Measurements from ENCODE around the gene NUCKS1. TPM values are rescaled to one million over a fixed set of nuclear protein-coding genes. Genes with fewer than 3 reads are reported as not detected.
A peak's percentile ranks its signal among the peaks of the same experiment; 100 is the strongest.

The NUCKS1 gene
- total and polyA plus RNA-seq, 2 of the 13 experiments (the other 11 are each of a cell fraction or from before 2014, with no cell fraction given) = 35.5 to 117 TPM

GRCh38 chr1:205677167-205677566, 72.8 kb downstream of the NUCKS1 start (continued):
- TF ChIP-seq PAXIP1 (CRISPR knock-in tag; conservative IDR thresholded peaks at IDR 0.05) = peak; percentile 36; the same call in 1 of the 2 replicates
- TF ChIP-seq ELF1 (CRISPR knock-in tag; IDR thresholded peaks at IDR 0.05) = no peak
- no peak for TF ChIP-seq BATF2 (CRISPR knock-in tag; IDR thresholded peaks at IDR 0.05)
- no peak for TF ChIP-seq GABPB1 (CRISPR knock-in tag; IDR thresholded peaks at IDR 0.05)
- TF ChIP-seq ETS1 (CRISPR knock-in tag; IDR thresholded peaks at IDR 0.05) = no peak
- peak; percentile 21 for TF ChIP-seq ASH2L (IDR thresholded peaks at IDR 0.05; ENCODE audit: insufficient read length, low read depth, low read length)
- TF ChIP-seq RORA (CRISPR knock-in tag; IDR thresholded peaks at IDR 0.05) = no peak
- TF ChIP-seq GZF1 (CRISPR knock-in tag; IDR thresholded peaks at IDR 0.05) = no peak
- peak; percentile 21; the same call in 1 of the 2 replicates for TF ChIP-seq RBFOX2 (IDR thresholded peaks at IDR 0.05; ENCODE audit: low read depth, low read length)
- TF ChIP-seq HNF1B (CRISPR knock-in tag; IDR thresholded peaks at IDR 0.05) = no peak
- no peak for TF ChIP-seq CREB1 (IDR thresholded peaks at IDR 0.05)
- TF ChIP-seq CREB1 (CRISPR knock-in tag; IDR thresholded peaks at IDR 0.05) = peak; percentile 39
- TF ChIP-seq RARA (CRISPR knock-in tag; IDR thresholded peaks at IDR 0.05) = peak; percentile 34; the same call in 1 of the 2 replicates
- no peak for TF ChIP-seq CREBL2 (CRISPR knock-in tag; IDR thresholded peaks at IDR 0.05; ENCODE audit: borderline replicate concordance)
- TF ChIP-seq ARID5B (CRISPR knock-in tag; IDR thresholded peaks at IDR 0.05) = peak; percentile 8; the same call in 1 of the 2 replicates
- TF ChIP-seq ZNF510 (CRISPR knock-in tag; IDR thresholded peaks at IDR 0.05; ENCODE audit: low read depth) = no peak
- no peak for TF ChIP-seq ZNF263 (CRISPR knock-in tag; IDR thresholded peaks at IDR 0.05)

Data from HepG2 (cell line).